OCI-LY3 (cell line): ENCODE measurements around the gene GINS1.

Source experiments
- CTCF ChIP-seq: fragments of 200-600, 300-600 bp; sonication (generic); IDR thresholded peaks from 2 replicates; pipeline ENCODE4 v1.5.1; 2014; ENCODE audit warnings: antibody characterized with exemption, low read length, low read depth
- EZH2phosphoT487 ChIP-seq: fragments of 200-600 bp; shearing (Covaris generic); IDR thresholded peaks from 2 replicates; pipeline ENCODE4 v1.6.1; 2018; ENCODE audit warnings: antibody characterized with exemption, mixed run types, low read depth

- no peak for TF ChIP-seq CTCF
- no peak for TF ChIP-seq EZH2phosphoT487
These were observed 37.1 kb downstream of the GINS1 start for GRCh38 chr20:25444556-25444955.
